HG03103 (cell line): Measurements from ENCODE around the gene MYF5.
A peak's percentile ranks its signal among the peaks of the same experiment; 100 is the strongest.
"Not testable (repeated sequence)": the region's sequence is repeated elsewhere in the genome, so short reads cannot be mapped to it uniquely, and the experiment has no call there.

ENCODE experiments used
- ATAC-seq: cut with Tn5 transposase; IDR thresholded peaks from one replicate; pipeline ENCODE4 v1.9.1; 2021; ENCODE audit warnings: low read depth; ENCODE audit not compliant: unreplicated experiment

MYF5 gene

GRCh38 chr12:80716696-80717469 lies at the start of gene MYF5:
TSS of gene MYF5 (plus strand) at chr12:80716912. CDS start at chr12:80717064, 152 bp downstream.
- ATAC-seq = no peak

- no peak for ATAC-seq
Observed at GRCh38 chr12:80670214-80670613, 46.5 kb upstream of the MYF5 start.

- not testable (repeated sequence) for ATAC-seq
Observed at GRCh38 chr12:80676042-80676636, 40.6 kb upstream of the MYF5 start.

- ATAC-seq = no peak
Observed at GRCh38 chr12:80676856-80677255, 39.9 kb upstream of the MYF5 start.

- ATAC-seq = no peak
Observed at GRCh38 chr12:80677994-80678393, 38.7 kb upstream of the MYF5 start.

- no peak for ATAC-seq
Observed at GRCh38 chr12:80679346-80680131, 37.2 kb upstream of the MYF5 start.

GRCh38 chr12:80681287-80681686 lies 35.4 kb upstream of the MYF5 start:
- no peak for ATAC-seq

- no peak for ATAC-seq
Observed at GRCh38 chr12:80681786-80682185, 34.9 kb upstream of the MYF5 start.

- no peak for ATAC-seq
Observed at GRCh38 chr12:80684077-80684495, 32.6 kb upstream of the MYF5 start.

GRCh38 chr12:80690090-80690489 lies 26.6 kb upstream of the MYF5 start:
- ATAC-seq = no peak

GRCh38 chr12:80690513-80690912 lies 26.2 kb upstream of the MYF5 start:
- no peak for ATAC-seq

GRCh38 chr12:80692114-80692513 lies 24.6 kb upstream of the MYF5 start:
- peak; percentile 66 for ATAC-seq

GRCh38 chr12:80697270-80697887 lies 19.3 kb upstream of the MYF5 start:
- no peak for ATAC-seq

GRCh38 chr12:80698256-80698655 lies 18.5 kb upstream of the MYF5 start:
- ATAC-seq = no peak

- no peak for ATAC-seq
Observed at GRCh38 chr12:80698847-80699542, 17.7 kb upstream of the MYF5 start.

GRCh38 chr12:80700327-80700726 lies 16.4 kb upstream of the MYF5 start:
- ATAC-seq = no peak

- no peak for ATAC-seq
Observed at GRCh38 chr12:80701388-80701787, 15.3 kb upstream of the MYF5 start.

GRCh38 chr12:80702889-80703805 lies 13.6 kb upstream of the MYF5 start:
- ATAC-seq = peak; percentile 86

GRCh38 chr12:80704420-80704819 lies 12.3 kb upstream of the MYF5 start:
- no peak for ATAC-seq
